Activated gamma-delta T cell treated with anti-CD3 and anti-CD28 coated beads, Interleukin-2, amount 50 U/mL, for 16 hours (primary cell): ENCODE measurements around the gene EPC2.

ENCODE experiments used
- DNase-seq: peaks from one replicate; pipeline ENCODE4 v3.0.0-alpha.2; 2020; ENCODE audit warnings: low read depth

The EPC2 gene, protein sequence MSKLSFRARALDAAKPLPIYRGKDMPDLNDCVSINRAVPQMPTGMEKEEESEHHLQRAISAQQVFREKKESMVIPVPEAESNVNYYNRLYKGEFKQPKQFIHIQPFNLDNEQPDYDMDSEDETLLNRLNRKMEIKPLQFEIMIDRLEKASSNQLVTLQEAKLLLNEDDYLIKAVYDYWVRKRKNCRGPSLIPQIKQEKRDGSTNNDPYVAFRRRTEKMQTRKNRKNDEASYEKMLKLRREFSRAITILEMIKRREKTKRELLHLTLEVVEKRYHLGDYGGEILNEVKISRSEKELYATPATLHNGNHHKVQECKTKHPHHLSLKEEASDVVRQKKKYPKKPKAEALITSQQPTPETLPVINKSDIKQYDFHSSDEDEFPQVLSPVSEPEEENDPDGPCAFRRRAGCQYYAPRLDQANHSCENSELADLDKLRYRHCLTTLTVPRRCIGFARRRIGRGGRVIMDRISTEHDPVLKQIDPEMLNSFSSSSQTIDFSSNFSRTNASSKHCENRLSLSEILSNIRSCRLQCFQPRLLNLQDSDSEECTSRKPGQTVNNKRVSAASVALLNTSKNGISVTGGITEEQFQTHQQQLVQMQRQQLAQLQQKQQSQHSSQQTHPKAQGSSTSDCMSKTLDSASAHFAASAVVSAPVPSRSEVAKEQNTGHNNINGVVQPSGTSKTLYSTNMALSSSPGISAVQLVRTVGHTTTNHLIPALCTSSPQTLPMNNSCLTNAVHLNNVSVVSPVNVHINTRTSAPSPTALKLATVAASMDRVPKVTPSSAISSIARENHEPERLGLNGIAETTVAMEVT

DNA sequence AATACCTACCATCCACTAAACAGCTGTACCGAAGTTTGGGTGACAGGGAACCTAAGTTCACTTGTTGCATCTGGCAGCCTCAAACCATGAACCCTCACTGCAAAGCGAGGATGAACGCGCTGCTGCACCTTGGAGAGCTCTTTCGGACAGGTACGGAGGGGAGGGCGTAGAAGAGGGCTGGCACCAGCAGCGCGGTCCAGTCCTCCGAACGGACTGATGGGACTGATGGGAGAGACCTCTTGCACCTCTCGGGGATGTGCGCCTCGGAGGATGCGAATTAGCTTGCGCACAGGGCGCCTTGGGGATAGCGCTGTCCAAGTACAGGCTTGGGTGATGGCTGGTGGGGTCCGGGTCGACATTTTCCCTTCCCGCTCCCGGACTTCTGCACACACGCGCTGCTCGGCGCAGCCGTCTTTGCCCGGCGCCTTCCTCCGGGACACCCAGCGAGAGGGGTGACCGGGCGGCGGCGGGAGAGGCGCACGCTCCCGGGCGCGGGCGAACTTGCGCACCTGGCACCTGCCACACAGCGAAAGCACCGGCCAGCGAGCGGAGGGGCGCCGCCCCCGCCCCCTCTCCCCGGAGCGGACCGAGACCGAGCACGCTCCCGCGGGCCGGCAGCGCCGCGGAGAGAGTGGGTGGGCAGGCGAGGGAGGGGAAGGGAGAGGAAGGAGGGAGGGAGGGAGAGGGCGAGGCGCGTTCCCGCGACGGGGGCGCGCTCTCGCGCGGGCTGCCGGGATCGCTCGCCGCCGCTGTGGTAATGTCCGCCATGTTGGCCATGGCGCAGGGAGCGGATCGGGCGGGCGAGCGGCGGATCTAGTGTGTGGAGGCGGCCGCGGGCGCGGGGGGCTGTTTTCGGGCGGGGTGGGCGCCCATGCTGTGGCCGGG, at the start of gene EPC2:
Gene EPC2, plus strand, starts transcription at position 754 of the 885 bp plus-strand sequence. CDS start 267 bp downstream, outside the sequence.
- DNase-seq: peak; percentile 82

DNA sequence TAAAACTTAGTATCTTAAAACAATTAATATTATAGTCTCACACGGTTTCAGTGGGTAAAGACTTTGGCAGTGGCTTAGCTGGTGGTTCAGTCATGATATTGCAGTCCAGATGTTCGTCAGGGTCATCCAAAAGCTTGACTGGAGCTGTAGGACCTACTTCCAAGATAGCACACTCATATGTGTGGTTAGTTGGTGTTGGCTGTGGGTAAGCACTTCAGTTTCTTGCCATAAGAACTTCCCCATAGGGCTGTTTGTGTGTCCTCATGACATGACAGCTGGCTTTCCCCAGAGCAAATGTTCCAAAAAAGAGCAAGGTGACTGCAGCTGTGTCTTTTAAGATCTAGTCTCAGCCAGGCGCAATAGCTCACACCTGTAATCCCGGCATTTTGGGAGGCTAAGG, 48.5 kb upstream of the EPC2 start:
- DNase-seq: no peak

DNA sequence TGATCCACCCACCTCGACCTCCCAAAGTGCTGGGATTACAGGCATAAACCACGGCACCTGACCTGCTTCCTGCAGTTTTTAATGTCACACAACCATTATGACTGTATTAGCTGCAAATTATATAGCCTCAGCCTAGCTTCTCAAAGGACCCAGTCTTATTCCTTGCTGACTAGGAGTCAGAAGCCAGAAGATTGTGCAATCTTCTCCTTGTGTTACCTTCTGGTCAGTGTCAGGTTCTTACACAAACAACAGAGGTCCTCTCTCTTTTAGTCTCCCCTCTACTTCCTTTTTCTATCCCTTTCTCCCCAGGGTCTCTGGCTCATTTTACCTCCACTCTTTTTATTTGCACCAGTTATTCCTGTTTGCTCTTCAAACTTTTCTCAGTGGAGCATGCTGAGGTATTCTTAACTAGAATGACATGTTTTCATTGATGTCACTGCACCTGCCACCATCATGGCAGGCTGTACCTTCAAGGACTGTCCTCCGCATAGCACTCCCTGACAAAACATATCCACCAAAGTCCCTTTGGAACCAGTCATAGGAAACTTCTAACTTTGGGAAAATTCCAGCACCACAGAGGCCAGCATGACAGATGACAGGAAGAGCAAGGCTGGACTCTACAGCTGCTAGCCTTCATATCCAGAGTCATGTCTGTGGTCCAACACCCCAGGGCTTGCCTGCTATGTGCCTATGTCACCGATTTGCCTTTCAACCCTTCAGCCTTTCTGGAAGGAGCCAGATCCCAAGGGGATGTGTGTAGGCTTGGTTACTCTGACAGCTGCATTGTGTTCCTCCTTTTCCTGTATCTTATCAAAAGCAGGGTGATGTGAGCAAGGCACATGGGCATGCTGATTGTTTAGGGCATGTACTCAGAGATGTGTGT, 45.2 kb upstream of the EPC2 start:
- DNase-seq: no peak

DNA sequence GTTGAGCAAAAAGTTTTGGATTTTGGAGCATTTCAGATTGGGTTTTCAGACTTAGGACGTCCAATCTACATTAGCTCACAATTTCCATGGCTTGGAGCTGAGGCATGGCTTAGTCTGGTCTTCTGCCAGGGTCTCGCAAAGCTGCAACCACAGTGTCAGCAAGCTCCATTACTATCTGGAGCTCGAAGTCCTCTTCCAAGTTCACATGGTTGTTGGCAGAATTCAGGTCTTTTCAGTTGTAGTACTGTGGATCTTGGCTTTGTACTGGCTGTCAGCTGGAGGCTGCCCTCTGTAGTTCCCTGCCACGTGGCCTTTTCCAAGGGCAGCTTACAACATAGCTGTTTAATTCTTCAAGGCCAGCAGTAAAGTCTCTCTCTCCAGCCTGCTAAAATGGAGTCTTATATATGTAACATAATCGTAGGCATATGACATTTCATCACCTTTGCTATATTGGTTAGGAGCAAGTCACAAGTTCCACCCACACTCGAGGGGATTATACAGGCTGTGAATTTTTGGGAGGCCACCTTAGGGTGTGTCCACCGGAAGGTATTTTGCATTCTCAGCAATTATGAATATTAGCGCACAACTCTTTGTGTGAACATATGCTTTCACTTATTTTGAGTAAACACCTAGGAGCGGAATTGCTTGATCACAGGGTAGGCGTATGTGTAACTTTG, 41.5 kb upstream of the EPC2 start:
- no peak for DNase-seq

DNA sequence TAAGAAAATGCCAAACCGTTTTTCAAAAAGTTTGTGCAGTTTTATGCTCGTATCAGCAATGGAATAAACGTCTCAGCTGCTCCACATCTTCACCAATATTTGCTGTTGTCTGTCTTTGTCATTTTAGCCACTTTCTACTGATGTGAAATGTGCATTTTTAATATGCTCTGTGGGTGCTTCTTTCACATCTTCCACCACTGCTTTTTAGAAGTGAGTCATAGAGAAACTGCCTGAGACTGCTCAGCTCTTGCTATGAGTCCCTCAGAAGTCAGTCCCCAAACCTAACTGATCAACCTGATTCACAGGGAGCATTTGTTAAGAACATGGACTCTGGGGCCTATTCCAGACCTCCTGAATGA, 41.0 kb upstream of the EPC2 start:
- no peak for DNase-seq

DNA sequence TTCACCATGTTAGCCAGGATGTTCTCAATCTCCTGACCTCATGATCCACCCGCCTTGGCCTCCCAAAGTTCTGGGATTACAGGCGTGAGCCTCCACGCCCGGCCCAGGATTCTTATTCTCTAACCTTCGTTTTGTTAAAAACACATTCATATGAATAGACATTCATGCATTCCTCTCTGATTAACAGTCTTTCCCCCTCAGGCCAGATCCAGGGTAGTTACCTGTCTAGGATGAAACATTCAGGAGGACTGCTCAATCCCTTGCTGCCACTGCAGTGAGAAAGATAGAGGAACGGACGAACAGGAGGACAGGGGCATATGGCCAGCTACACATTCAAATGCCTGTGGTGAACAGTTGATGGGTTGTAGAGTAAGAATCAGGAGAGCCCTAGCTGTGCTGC, 39.6 kb upstream of the EPC2 start:
- no peak for DNase-seq

DNA sequence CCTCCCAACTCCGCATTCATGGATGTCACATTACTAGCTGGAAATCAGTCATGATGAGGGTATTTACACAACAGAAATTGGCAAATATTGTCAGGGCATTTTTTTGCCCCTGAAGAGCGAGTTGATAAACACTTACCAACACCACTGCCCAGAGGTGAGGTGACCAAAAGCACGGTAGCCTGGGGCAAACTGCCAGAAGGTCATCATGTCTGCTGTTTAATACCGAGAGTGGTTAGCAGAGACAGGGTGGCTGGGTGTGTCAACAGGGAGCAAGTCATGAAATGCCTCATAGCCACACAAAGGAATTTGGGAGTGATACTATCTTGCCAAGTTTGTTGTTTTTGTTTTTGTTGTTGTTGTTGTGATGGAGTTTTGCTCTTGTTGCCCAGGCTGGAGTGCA, 37.0 kb upstream of the EPC2 start:
- no peak for DNase-seq

DNA sequence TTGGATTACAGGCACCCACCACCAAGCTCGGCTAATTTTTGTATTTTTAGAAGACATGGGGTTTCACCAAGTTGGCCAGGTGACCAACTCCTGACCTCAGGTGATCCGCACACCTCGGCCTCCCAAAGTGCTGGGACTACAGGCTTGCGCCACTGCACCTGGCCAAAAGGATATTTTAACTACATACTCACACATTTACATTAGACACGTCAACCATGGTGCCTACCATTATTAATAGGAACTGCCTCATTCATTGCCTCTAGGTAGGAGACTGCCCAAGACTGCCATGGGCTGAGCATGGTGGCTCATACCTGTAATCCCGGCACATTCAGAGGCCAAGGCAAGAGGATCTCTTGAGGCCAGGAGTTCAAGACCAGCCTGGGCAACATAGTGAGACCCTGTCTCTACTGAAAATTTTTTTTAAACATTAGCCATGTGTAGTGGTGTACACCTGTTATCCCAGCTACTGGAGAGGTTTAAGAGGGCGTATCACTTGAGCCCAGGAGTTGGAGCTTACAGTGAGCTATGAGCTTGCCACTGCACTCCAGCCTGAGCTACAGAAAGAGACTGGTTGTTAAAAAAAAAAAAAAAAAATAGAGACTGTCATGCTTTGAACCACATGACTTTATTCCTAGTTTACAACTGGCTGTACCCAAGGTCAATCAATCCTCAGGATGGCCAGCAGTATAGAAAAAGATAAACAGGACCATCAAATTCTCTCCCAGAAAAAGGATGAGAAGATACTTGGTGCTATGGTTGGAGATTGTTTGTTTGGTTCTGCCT, 31.1 kb upstream of the EPC2 start:
- DNase-seq: no peak

DNA sequence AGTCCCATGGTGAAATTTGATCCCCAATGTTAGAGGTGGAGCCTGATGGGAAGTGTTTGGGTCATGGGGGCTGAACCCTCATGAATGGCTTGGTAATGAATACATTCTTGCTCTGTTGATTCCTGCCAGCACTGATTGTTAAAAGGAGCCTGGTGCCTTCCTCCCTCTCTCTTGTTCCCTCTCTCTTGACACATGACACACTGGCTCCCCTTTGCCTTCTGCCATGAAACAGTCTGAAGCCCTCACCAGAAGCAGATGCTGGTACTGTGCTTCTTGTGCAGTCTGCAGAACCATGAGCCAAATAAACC, 30.6 kb upstream of the EPC2 start:
- DNase-seq: no peak

DNA sequence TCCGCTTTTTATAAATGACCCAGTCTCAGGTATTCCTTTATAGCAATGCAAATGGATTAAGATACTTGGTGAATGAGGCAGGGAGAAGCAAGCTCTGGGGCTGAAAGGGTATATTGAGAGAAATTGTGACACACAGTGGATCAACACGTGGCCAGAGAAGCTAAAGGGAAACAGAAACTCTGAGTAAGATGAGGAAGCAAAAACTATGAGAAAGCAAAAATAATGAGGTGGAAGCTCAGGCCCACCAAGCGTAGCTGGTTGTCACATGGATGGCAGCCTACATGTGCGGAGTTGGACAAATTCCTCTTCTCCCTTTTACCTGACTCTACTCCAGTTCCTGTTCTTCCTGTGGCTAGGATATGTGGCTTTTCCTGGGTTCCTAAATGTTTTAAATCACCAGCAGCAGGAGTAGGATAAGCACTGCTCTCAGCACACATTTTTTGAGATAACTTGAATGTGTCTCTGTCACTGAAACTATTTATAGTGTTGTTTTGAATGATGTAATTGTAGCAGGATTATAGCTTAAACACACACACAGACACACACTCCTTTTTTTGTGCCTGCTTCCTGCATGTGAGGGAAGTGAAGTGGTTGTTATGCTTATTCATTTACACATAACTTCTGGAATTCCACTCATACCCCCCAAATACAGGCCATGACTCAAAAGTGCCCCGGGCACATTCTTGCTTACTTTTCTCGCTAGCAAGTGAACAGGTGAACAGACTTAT, 30.1 kb upstream of the EPC2 start:
- no peak for DNase-seq

DNA sequence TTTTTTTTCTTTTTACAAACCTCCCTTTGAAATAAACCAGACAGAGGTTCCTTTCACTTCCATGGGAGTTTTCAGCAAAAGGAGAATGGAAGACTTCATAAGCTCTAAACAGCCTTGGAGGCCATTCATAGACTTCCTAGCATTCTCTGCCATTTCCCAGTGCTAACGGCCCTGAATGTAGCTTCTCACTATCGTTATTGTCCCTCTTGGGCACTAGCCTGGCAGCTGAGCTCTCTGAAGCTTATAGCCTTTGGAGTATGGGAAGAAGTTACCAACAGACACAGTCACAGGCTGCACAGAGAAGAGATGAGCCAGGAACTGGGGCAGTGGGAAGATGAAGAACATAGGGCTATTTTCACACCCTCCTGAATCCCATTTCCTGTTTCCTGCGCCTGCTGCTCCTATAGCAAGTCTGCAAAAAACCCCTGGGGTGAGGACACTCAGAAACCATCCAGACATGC, 29.1 kb upstream of the EPC2 start:
- no peak for DNase-seq

DNA sequence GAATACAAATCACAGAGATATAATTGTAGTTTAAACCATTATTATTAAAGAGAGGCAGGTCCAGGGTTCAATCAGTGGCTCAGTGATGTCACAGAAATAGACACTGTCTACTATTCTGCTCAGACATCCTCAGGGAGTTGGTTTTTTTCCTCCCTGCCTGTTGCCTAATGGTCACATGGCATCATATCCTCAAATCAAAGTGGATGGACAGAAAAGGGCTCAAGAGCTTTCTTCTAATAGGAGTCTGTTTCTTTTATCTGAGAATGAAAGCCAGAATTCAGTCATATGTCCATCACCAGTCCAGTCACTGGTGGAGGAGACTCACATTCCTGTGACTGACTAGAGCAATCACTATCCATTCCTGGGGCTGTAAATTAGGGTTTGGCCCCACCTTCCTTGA, 27.9 kb upstream of the EPC2 start:
- DNase-seq: no peak

DNA sequence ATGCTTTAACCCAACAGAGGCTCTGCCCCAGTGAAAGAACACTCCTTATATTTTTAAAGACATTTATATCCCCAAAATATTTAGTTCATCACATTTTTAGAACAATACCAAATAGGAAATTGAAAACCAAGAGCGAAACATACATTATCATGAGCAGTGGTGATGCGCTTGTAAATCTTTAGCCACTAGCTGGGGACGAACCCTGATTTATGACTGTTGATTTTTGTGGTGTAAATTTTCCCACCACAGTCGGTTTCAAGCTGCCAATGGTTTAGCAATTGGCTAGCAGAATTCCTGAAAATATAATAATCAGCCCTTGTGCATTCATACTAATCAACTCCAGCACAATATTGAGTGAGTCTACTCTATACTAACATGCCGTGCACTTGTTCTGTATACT, 27.3 kb upstream of the EPC2 start:
- no peak for DNase-seq

DNA sequence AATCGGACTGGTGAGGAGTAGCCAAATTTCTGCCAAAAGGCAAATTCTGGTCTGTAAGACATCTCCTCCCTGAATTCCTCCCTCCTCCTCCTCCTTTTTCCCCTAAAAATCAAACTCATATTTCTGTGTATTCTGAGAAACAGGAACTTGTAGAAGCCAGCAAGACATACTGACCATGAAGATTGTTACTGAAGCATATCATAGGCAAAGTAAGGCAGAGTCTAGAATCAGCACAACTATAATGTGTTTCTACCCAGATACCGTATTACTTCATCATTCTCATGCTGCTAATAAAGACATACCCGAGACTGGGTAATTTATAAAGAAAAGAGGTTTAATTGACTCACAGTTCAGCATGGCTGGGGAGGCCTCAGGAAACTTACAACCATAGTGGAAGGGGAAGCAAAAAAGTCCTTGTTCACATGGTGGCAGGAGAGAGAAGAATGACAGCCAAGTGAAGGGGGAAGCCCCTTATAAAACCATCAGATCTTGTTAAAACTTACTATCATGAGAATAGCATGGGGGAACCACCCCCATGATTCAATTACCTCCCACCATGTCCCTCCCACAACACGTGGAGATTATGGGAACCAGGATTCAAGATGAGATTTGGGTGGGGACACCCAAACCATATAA, 24.9 kb upstream of the EPC2 start:
- DNase-seq: no peak

DNA sequence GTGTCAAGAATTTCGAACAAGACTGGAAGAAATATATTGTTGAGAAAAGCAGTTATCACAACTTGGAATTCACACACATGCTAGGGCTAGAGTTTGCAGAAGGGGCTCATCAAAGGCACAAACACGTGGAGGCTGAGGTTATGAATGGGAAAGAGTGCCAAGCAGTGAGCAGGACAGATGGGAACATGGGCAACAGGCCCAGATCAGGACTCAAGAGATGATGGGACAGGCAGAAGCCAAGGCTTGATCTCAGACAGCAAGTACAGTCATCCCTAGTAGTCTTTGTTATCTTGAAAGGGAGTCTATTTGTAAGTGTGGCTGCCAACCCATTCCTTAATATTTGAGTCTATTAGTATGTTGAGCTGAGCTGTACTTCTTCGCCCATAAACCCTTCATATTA, 22.2 kb upstream of the EPC2 start:
- DNase-seq: no peak

DNA sequence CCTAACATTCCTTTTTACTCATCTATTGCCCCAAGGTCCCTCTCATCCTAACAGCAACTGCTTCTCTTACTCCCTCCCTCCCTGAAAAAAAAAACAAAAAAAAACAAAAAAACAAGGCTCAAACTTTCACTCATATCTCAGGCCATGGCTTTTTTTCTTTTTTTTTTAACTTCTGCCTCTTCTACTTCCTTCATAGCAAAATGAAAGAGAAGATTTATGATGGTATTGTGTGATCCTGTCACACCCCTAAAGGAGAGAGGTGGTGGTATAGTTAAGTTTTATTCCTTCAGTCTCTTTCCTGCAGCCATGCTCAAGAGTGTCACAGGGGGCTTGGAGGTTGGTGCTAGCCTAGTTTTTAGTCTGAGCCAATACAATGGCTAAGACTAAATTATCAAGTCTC, 21.5 kb upstream of the EPC2 start:
- no peak for DNase-seq

DNA sequence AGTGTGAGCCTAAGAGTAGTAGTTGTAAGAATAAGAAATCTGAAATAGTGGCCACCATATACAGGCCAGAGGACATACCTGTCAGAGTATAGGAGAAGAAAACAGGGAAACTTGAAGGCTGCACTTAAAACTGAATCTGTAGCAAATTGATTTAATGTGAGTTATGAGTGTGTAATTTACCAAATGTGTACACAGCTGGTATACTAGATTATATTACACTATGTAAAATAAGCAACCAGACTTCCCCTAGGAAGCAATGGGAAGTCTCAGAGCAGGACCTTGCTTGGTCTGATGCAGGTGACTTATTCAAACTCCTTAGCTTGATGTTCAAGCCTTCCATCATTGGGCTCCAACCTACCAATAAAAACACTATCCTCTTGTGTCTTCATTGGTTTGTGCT, 17.3 kb upstream of the EPC2 start:
- DNase-seq: no peak

DNA sequence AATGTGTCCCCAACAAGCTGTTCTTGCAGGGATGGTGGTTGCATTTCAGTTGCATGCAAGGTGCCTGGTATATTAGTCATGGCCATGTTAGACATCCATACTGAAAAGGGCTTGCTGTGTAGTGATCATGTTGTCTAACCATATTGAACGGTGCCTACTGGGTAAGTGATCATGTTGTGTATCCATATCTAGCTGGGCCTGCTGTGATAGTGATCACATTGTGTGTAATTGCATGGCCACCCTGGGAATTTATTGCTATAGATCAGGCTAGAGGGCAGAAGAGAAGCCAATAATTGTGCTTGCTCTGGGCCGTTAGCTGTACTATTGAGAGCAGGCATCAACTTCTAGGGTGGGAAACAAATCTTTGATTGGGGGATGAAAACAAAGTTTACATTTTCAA, 9.8 kb upstream of the EPC2 start:
- DNase-seq: no peak

DNA sequence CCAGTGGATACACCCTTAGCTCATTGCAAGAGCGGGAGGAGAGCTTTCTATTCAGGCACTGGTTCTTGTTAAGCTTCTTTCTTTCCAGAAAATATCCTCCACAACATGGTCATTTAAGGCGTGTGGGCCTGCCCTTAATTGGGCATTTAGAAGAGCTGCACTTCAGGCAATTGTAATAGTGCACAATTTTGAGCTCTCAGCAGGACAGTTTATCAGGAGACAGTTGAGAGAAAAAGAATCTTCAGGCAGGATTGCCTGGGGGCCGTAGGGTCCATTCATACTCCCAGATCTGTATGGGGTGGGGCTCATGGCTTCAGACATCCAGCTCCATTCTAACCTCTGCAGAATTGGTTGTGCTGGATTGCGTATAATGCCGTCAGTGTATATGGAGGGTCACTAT, 6.0 kb upstream of the EPC2 start:
- no peak for DNase-seq
